ENCODE data around the gene DUSP5. TPM values are rescaled to one million over a fixed set of nuclear protein-coding genes. Genes with fewer than 3 reads are reported as not detected.

The DUSP5 gene
- total RNA-seq, 1 experiment from 2014 or later, result 23.6 TPM

- no peaks in the 10 kb centered on the region for H3K9me2 ChIP-seq (replicated peaks; ENCODE audit: insufficient read depth, low read length)
- H3K4me3 ChIP-seq (ENCODE audit: low read length), result no peak overlapping the region
- no peak overlapping the region for H3K27ac ChIP-seq (ENCODE audit: low read length)
- H3K9ac ChIP-seq (ENCODE audit: low read length), result no peak overlapping the region
- no peaks in the 10 kb centered on the region for H3K79me2 ChIP-seq (ENCODE audit: low read length)
- no peak overlapping the region for H2AFZ ChIP-seq (ENCODE audit: low read length)
- no peaks in the 10 kb centered on the region for H4K20me1 ChIP-seq (ENCODE audit: insufficient read depth, low read depth, low read length)
- H3K36me3 ChIP-seq (ENCODE audit: insufficient read depth, low read length), result no peaks in the 10 kb centered on the region
- H3K27me3 ChIP-seq (ENCODE audit: low read length), result no peaks in the 10 kb centered on the region
- no peaks in the 10 kb centered on the region for H3K9me3 ChIP-seq (ENCODE audit: low read length)
- H3K4me2 ChIP-seq (ENCODE audit: low read depth, low read length, poor library complexity, severe bottlenecking), result no peak overlapping the region
- DNase-seq, result no peak
- H3K4me1 ChIP-seq (ENCODE audit: low read length), result peaks cover 4% of the 10 kb centered on the region; the same call in 1 of the 2 replicates
Observed at GRCh38 chr10:110474017-110474416, 23.7 kb upstream of the DUSP5 start.

GRCh38 chr10:110474826-110475225 is 22.9 kb upstream of the DUSP5 start:
- H3K4me2 ChIP-seq (ENCODE audit: low read depth, low read length, poor library complexity, severe bottlenecking), result no peak overlapping the region
- no peaks in the 10 kb centered on the region for H4K20me1 ChIP-seq (ENCODE audit: insufficient read depth, low read depth, low read length)
- no peaks in the 10 kb centered on the region for H3K27me3 ChIP-seq (ENCODE audit: low read length)
- H3K4me3 ChIP-seq (ENCODE audit: low read length), result no peak overlapping the region
- peaks cover 7% of the 10 kb centered on the region for H3K4me1 ChIP-seq (ENCODE audit: low read length)
- H3K9me2 ChIP-seq (replicated peaks; ENCODE audit: insufficient read depth, low read length), result no peaks in the 10 kb centered on the region
- H2AFZ ChIP-seq (ENCODE audit: low read length), result no peak overlapping the region
- H3K9me3 ChIP-seq (ENCODE audit: low read length), result no peaks in the 10 kb centered on the region
- H3K9ac ChIP-seq (ENCODE audit: low read length), result no peak overlapping the region
- H3K79me2 ChIP-seq (ENCODE audit: low read length), result no peaks in the 10 kb centered on the region
- H3K27ac ChIP-seq (ENCODE audit: low read length), result no peak overlapping the region
- H3K36me3 ChIP-seq (ENCODE audit: insufficient read depth, low read length), result no peaks in the 10 kb centered on the region
- DNase-seq, result no peak

GRCh38 chr10:110475722-110476515 is 21.8 kb upstream of the DUSP5 start:
- H3K4me2 ChIP-seq (ENCODE audit: low read depth, low read length, poor library complexity, severe bottlenecking), result no peak overlapping the region
- no peak for DNase-seq

GRCh38 chr10:110479710-110480109 is 18.0 kb upstream of the DUSP5 start:
- DNase-seq, result no peak
- no peaks in the 10 kb centered on the region for H4K20me1 ChIP-seq (ENCODE audit: insufficient read depth, low read depth, low read length)
- H3K79me2 ChIP-seq (ENCODE audit: low read length), result no peaks in the 10 kb centered on the region
- H3K4me2 ChIP-seq (ENCODE audit: low read depth, low read length, poor library complexity, severe bottlenecking), result no peak overlapping the region
- H3K9ac ChIP-seq (ENCODE audit: low read length), result no peak overlapping the region
- no peaks in the 10 kb centered on the region for H3K27me3 ChIP-seq (ENCODE audit: low read length)
- H3K4me3 ChIP-seq (ENCODE audit: low read length), result no peak overlapping the region
- no peak overlapping the region for H2AFZ ChIP-seq (ENCODE audit: low read length)
- no peaks in the 10 kb centered on the region for H3K36me3 ChIP-seq (ENCODE audit: insufficient read depth, low read length)
- H3K4me1 ChIP-seq (ENCODE audit: low read length), result peaks cover 8% of the 10 kb centered on the region
- no peaks in the 10 kb centered on the region for H3K9me2 ChIP-seq (replicated peaks; ENCODE audit: insufficient read depth, low read length)
- no peak overlapping the region for H3K27ac ChIP-seq (ENCODE audit: low read length)
- no peaks in the 10 kb centered on the region for H3K9me3 ChIP-seq (ENCODE audit: low read length)

More at GRCh38 chr10:110475722-110476515, 21.8 kb upstream of the DUSP5 start:
- Histone ChIP-seq H3K9me3 (ENCODE audit: low read length) (no peaks in the 10 kb centered on the region), H4K20me1 (ENCODE audit: insufficient read depth, low read depth, low read length) (no peaks in the 10 kb centered on the region), H3K27ac (ENCODE audit: low read length) (no peak overlapping the region), H3K9ac (ENCODE audit: low read length) (no peak overlapping the region), H3K79me2 (ENCODE audit: low read length) (no peaks in the 10 kb centered on the region), H3K4me1 (ENCODE audit: low read length) (peaks cover 8% of the 10 kb centered on the region), H3K9me2 (replicated peaks; ENCODE audit: insufficient read depth, low read length) (no peaks in the 10 kb centered on the region), H3K36me3 (ENCODE audit: insufficient read depth, low read length) (no peaks in the 10 kb centered on the region), H2AFZ (ENCODE audit: low read length) (no peak overlapping the region), H3K4me3 (ENCODE audit: low read length) (no peak overlapping the region), H3K27me3 (ENCODE audit: low read length) (no peaks in the 10 kb centered on the region)

GRCh38 chr10:110480387-110480786 is 17.3 kb upstream of the DUSP5 start:
- Histone ChIP-seq H4K20me1 (ENCODE audit: insufficient read depth, low read depth, low read length) (no peaks in the 10 kb centered on the region), H3K4me2 (ENCODE audit: low read depth, low read length, poor library complexity, severe bottlenecking) (no peak overlapping the region), H3K4me3 (ENCODE audit: low read length) (no peak overlapping the region), H2AFZ (ENCODE audit: low read length) (no peak overlapping the region), H3K9me3 (ENCODE audit: low read length) (no peaks in the 10 kb centered on the region), H3K79me2 (ENCODE audit: low read length) (no peaks in the 10 kb centered on the region), H3K9ac (ENCODE audit: low read length) (no peak overlapping the region), H3K36me3 (ENCODE audit: insufficient read depth, low read length) (no peaks in the 10 kb centered on the region), H3K27me3 (ENCODE audit: low read length) (no peaks in the 10 kb centered on the region), H3K4me1 (ENCODE audit: low read length) (peaks cover 4% of the 10 kb centered on the region), H3K27ac (ENCODE audit: low read length) (no peak overlapping the region), H3K9me2 (replicated peaks; ENCODE audit: insufficient read depth, low read length) (no peaks in the 10 kb centered on the region)
- no peak for DNase-seq

- Histone ChIP-seq H3K27ac (ENCODE audit: low read length) (no peak overlapping the region), H3K9me3 (ENCODE audit: low read length) (no peaks in the 10 kb centered on the region), H2AFZ (ENCODE audit: low read length) (no peak overlapping the region), H3K4me3 (ENCODE audit: low read length) (no peak overlapping the region), H3K9ac (ENCODE audit: low read length) (no peak overlapping the region), H3K9me2 (replicated peaks; ENCODE audit: insufficient read depth, low read length) (no peaks in the 10 kb centered on the region), H3K4me1 (ENCODE audit: low read length) (peaks cover 4% of the 10 kb centered on the region), H3K79me2 (ENCODE audit: low read length) (no peaks in the 10 kb centered on the region), H4K20me1 (ENCODE audit: insufficient read depth, low read depth, low read length) (no peaks in the 10 kb centered on the region), H3K4me2 (ENCODE audit: low read depth, low read length, poor library complexity, severe bottlenecking) (no peak overlapping the region), H3K27me3 (ENCODE audit: low read length) (no peaks in the 10 kb centered on the region), H3K36me3 (ENCODE audit: insufficient read depth, low read length) (no peaks in the 10 kb centered on the region)
- no peak for DNase-seq
Observed at GRCh38 chr10:110481919-110482318, 15.8 kb upstream of the DUSP5 start.

- Histone ChIP-seq H3K4me2 (ENCODE audit: low read depth, low read length, poor library complexity, severe bottlenecking) (no peak overlapping the region), H3K9ac (ENCODE audit: low read length) (no peak overlapping the region), H3K9me2 (replicated peaks; ENCODE audit: insufficient read depth, low read length) (no peaks in the 10 kb centered on the region), H2AFZ (ENCODE audit: low read length) (no peak overlapping the region), H4K20me1 (ENCODE audit: insufficient read depth, low read depth, low read length) (no peaks in the 10 kb centered on the region), H3K27ac (ENCODE audit: low read length) (no peak overlapping the region), H3K27me3 (ENCODE audit: low read length) (no peaks in the 10 kb centered on the region), H3K36me3 (ENCODE audit: insufficient read depth, low read length) (no peaks in the 10 kb centered on the region), H3K4me3 (ENCODE audit: low read length) (no peak overlapping the region), H3K4me1 (ENCODE audit: low read length) (peaks cover 8% of the 10 kb centered on the region), H3K9me3 (ENCODE audit: low read length) (no peaks in the 10 kb centered on the region), H3K79me2 (ENCODE audit: low read length) (no peaks in the 10 kb centered on the region)
- no peak for DNase-seq
Observed at GRCh38 chr10:110483633-110484032, 14.1 kb upstream of the DUSP5 start.

- Histone ChIP-seq H4K20me1 (ENCODE audit: insufficient read depth, low read depth, low read length) (no peaks in the 10 kb centered on the region), H3K9ac (ENCODE audit: low read length) (no peak overlapping the region), H3K27ac (ENCODE audit: low read length) (no peak overlapping the region), H3K36me3 (ENCODE audit: insufficient read depth, low read length) (no peaks in the 10 kb centered on the region), H3K79me2 (ENCODE audit: low read length) (no peaks in the 10 kb centered on the region), H3K4me1 (ENCODE audit: low read length) (peaks cover 4% of the 10 kb centered on the region; the same call in 1 of the 2 replicates), H3K4me3 (ENCODE audit: low read length) (no peak overlapping the region), H2AFZ (ENCODE audit: low read length) (no peak overlapping the region), H3K4me2 (ENCODE audit: low read depth, low read length, poor library complexity, severe bottlenecking) (no peak overlapping the region), H3K27me3 (ENCODE audit: low read length) (no peaks in the 10 kb centered on the region), H3K9me2 (replicated peaks; ENCODE audit: insufficient read depth, low read length) (no peaks in the 10 kb centered on the region), H3K9me3 (ENCODE audit: low read length) (no peaks in the 10 kb centered on the region)
- DNase-seq, result no peak
Observed at GRCh38 chr10:110485541-110485940, 12.2 kb upstream of the DUSP5 start.

Measured in Karpas-422 (cell line).